T follicular helper cell (primary cell): ENCODE results near the gene SHMT1.

Experiments used
- DNase-seq: peaks from one replicate; pipeline ENCODE4 v3.0.0-alpha.2; 2020; ENCODE audit warnings: low read depth

Gene SHMT1

DNA sequence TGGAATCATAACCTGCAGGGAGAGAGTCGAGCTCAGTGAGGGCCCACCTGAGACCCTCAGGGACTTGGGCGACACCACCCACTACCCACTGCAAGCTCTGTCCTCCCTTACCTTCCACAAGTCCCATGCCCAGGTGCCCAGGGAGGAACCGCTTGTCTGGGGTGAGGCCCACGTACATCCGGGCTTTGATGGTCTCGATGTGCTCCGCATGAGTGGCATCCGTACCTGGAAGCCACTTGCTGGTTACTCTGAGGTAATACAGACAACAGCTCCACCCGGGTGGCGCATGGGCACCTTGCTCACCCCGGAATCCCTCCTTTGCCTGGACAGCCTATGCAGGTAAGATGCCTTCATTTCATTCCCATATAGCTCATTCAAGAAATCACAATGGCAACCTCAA lies 78.1 kb downstream of the SHMT1 start:
- no peak for DNase-seq

- DNase-seq, result no peak
Measured at GRCh38 chr17:18281788-18282187, 81.6 kb downstream of the SHMT1 start.

GRCh38 chr17:18280766-18281371 lies 82.5 kb downstream of the SHMT1 start:
- DNase-seq, result no peak

GRCh38 chr17:18280249-18280648 lies 83.1 kb downstream of the SHMT1 start:
- DNase-seq, result no peak

- DNase-seq, result no peak
Measured at GRCh38 chr17:18278867-18279266, 84.5 kb downstream of the SHMT1 start.
